ENCODE measurements around the gene SPATA31D4.

DNA sequence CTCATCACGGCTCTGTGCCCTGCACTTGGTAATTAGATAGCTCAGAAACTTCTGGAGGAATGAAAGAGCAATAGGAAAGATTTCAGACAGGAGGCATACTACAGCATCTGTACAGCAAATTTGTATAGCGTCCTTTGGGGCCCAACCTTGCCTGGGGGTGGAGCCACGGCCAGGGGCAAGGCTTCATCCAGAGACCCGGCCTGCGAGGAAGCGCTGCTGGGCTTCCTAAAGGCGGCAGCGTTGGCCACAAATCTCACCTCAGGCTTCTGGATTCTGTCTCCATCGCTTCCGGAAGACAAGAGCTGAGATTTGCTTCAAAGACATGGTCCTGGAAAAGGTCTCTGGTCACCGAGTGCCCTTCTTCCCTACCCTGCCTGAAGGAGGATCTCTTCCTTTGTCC, 48.1 kb downstream of the SPATA31D4 start:
- TF ChIP-seq, protein P1, sequence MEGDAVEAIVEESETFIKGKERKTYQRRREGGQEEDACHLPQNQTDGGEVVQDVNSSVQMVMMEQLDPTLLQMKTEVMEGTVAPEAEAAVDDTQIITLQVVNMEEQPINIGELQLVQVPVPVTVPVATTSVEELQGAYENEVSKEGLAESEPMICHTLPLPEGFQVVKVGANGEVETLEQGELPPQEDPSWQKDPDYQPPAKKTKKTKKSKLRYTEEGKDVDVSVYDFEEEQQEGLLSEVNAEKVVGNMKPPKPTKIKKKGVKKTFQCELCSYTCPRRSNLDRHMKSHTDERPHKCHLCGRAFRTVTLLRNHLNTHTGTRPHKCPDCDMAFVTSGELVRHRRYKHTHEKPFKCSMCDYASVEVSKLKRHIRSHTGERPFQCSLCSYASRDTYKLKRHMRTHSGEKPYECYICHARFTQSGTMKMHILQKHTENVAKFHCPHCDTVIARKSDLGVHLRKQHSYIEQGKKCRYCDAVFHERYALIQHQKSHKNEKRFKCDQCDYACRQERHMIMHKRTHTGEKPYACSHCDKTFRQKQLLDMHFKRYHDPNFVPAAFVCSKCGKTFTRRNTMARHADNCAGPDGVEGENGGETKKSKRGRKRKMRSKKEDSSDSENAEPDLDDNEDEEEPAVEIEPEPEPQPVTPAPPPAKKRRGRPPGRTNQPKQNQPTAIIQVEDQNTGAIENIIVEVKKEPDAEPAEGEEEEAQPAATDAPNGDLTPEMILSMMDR (IDR thresholded peaks at IDR 0.05) = no peak
- TF ChIP-seq POLR2A (IDR thresholded peaks at IDR 0.05) = no peak
